Measurements from ENCODE around the gene POLR1A.

- TF ChIP-seq CTCF (IDR thresholded peaks at IDR 0.05; ENCODE audit: control extremely low read depth in 1 of 3, insufficient read depth in 1 of 3, low read depth in 1 of 3, low read length in 3 of 3) (no peak), POLR2A (IDR thresholded peaks at IDR 0.05; ENCODE audit: control extremely low read depth in 1 of 2, low read depth in 2 of 2, low read length in 2 of 2) (no peak), MAFK (IDR thresholded peaks at IDR 0.05; ENCODE audit: low read depth, low read length) (no peak), JUND (IDR thresholded peaks at IDR 0.05; ENCODE audit: low read length) (no peak), TAF1 (IDR thresholded peaks at IDR 0.05; ENCODE audit: low read depth, low read length) (no peak)
Measured at GRCh38 chr2:86048888-86049287, 56.8 kb downstream of the POLR1A start.

Measured in H1 (cell line).